ENCODE data around the gene MYPOP.
A peak's percentile ranks its signal among the peaks of the same experiment; 100 is the strongest.
"Not testable (repeated sequence)": the region's sequence is repeated elsewhere in the genome, so short reads cannot be mapped to it uniquely, and the experiment has no call there.

The MYPOP gene

GRCh38 chr19:45900738-45901431 lies 1.5 kb downstream of the MYPOP start:
- DNase-seq (ENCODE audit: low read depth, low spot score) = no peak
- H3K4me3 ChIP-seq (ENCODE audit: low read depth, low read length) = peak overlapping the region; percentile 73
- in situ Hi-C loops (cut with HindIII; ENCODE audit: low sequenced_read_pairs) = no loop called here
- TF ChIP-seq, protein P1, sequence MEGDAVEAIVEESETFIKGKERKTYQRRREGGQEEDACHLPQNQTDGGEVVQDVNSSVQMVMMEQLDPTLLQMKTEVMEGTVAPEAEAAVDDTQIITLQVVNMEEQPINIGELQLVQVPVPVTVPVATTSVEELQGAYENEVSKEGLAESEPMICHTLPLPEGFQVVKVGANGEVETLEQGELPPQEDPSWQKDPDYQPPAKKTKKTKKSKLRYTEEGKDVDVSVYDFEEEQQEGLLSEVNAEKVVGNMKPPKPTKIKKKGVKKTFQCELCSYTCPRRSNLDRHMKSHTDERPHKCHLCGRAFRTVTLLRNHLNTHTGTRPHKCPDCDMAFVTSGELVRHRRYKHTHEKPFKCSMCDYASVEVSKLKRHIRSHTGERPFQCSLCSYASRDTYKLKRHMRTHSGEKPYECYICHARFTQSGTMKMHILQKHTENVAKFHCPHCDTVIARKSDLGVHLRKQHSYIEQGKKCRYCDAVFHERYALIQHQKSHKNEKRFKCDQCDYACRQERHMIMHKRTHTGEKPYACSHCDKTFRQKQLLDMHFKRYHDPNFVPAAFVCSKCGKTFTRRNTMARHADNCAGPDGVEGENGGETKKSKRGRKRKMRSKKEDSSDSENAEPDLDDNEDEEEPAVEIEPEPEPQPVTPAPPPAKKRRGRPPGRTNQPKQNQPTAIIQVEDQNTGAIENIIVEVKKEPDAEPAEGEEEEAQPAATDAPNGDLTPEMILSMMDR (IDR thresholded peaks at IDR 0.05; ENCODE audit: low read depth, low read length) = no peak

- TF ChIP-seq, protein P1 (IDR thresholded peaks at IDR 0.05; ENCODE audit: low read depth, low read length) = no peak
- in situ Hi-C loops (cut with HindIII; ENCODE audit: low sequenced_read_pairs) = no loop called here
- no peak for DNase-seq (ENCODE audit: low read depth, low spot score)
- H3K4me3 ChIP-seq (ENCODE audit: low read depth, low read length) = no peak overlapping the region
Observed at GRCh38 chr19:45899919-45900589, 2.4 kb downstream of the MYPOP start.

DNA sequence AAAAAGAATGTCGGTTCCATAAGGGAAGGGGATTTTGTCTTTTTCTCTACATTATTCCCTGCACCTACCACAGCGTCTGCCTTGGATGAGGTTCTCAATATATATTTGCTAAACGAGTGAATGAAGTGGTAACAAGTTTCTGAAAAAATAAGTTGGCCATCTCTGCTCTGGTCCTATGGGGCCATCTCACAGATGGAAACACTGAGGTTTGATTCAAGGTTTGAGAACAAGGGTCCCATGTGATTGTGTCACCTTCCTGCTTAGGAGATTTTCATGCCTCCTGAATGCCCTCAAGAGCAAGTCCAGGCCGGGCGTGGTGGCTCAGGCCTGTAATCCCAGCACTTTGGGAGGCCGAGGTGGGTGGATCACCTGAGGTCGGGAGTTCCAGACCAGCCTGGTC lies 3.2 kb downstream of the MYPOP start:
- DNase-seq (ENCODE audit: low read depth, low spot score) = no peak
- TF ChIP-seq, protein P1 (IDR thresholded peaks at IDR 0.05; ENCODE audit: low read depth, low read length) = no peak
- in situ Hi-C loops (cut with HindIII; ENCODE audit: low sequenced_read_pairs) = no loop called here
- H3K4me3 ChIP-seq (ENCODE audit: low read depth, low read length) = no peak overlapping the region

- in situ Hi-C loops (cut with HindIII; ENCODE audit: low sequenced_read_pairs) = no loop called here
- no peak for DNase-seq (ENCODE audit: low read depth, low spot score)
- H3K4me3 ChIP-seq (ENCODE audit: low read depth, low read length) = no peak overlapping the region
- TF ChIP-seq, protein P1 (IDR thresholded peaks at IDR 0.05; ENCODE audit: low read depth, low read length) = no peak
Observed at GRCh38 chr19:45897261-45897812, 5.1 kb downstream of the MYPOP start.

GRCh38 chr19:45895983-45896599 lies 6.3 kb downstream of the MYPOP start:
- DNase-seq (ENCODE audit: low read depth, low spot score); in situ Hi-C loops (cut with HindIII; ENCODE audit: low sequenced_read_pairs); H3K4me3 ChIP-seq (ENCODE audit: low read depth, low read length): not testable (repeated sequence)

GRCh38 chr19:45895519-45895972 lies 6.9 kb downstream of the MYPOP start:
- TF ChIP-seq, protein P1 (IDR thresholded peaks at IDR 0.05; ENCODE audit: low read depth, low read length) = no peak

More at GRCh38 chr19:45895519-45895972, 6.9 kb downstream of the MYPOP start:
- in situ Hi-C loops (cut with HindIII; ENCODE audit: low sequenced_read_pairs) = no loop called here
- no peak for DNase-seq (ENCODE audit: low read depth, low spot score)
- no peak overlapping the region for H3K4me3 ChIP-seq (ENCODE audit: low read depth, low read length)

Data from astrocyte of the spinal cord (primary cell).